NCI-H226 (cell line): Measurements from ENCODE around the gene EML3.

Experiments used
- DNase-seq: peaks from one replicate; pipeline ENCODE4 v3.0.0-alpha.2; 2015

The EML3 gene

GRCh38 chr11:62615521-62615920 is 2.9 kb upstream of the EML3 start:
- DNase-seq = no peak

- peak; percentile 39 for DNase-seq
These were observed 1.7 kb upstream of the EML3 start for GRCh38 chr11:62614275-62614674.

- no peak for DNase-seq
These were observed 760 bp upstream of the EML3 start for GRCh38 chr11:62613291-62613778.

GRCh38 chr11:62611705-62612365 is 740 bp downstream of the EML3 start:
- DNase-seq = peak; percentile 77

GRCh38 chr11:62610814-62611704 is 1.5 kb downstream of the EML3 start:
- no peak for DNase-seq

- no peak for DNase-seq
These were observed 2.2 kb downstream of the EML3 start for GRCh38 chr11:62610403-62610802.

- DNase-seq = no peak
These were observed 3.8 kb downstream of the EML3 start for GRCh38 chr11:62608776-62609175.

- no peak for DNase-seq
These were observed 4.9 kb downstream of the EML3 start for GRCh38 chr11:62607714-62608113.

GRCh38 chr11:62605902-62606301 is 6.7 kb downstream of the EML3 start:
- DNase-seq = no peak

GRCh38 chr11:62605467-62605866 is 7.1 kb downstream of the EML3 start:
- DNase-seq = no peak

- no peak for DNase-seq
These were observed 8.0 kb downstream of the EML3 start for GRCh38 chr11:62604460-62605120.

- no peak for DNase-seq
These were observed 8.7 kb downstream of the EML3 start for GRCh38 chr11:62603776-62604299.

GRCh38 chr11:62603072-62603408 is 9.5 kb downstream of the EML3 start:
- DNase-seq = no peak

- peak; percentile 29 for DNase-seq
These were observed 10.2 kb downstream of the EML3 start for GRCh38 chr11:62602141-62603071.

- DNase-seq = peak; percentile 93
These were observed 11.0 kb downstream of the EML3 start, which contains the start of gene MTA2 for GRCh38 chr11:62601372-62602140. Gene MTA2, minus strand, starts transcription at chr11:62601865. Its CDS starts 415 bp downstream, at chr11:62601450.

- no peak for DNase-seq
These were observed 11.5 kb downstream of the EML3 start for GRCh38 chr11:62601122-62601371.

GRCh38 chr11:62600367-62601121 is 12.0 kb downstream of the EML3 start:
- DNase-seq = no peak

- no peak for DNase-seq
These were observed 12.7 kb downstream of the EML3 start for GRCh38 chr11:62599901-62600300.

GRCh38 chr11:62599069-62599696 is 13.4 kb downstream of the EML3 start:
- peak; percentile 97 for DNase-seq

- no peak for DNase-seq
These were observed 17.5 kb downstream of the EML3 start for GRCh38 chr11:62595124-62595523.
